DMS53 treated with DMSO at 0.1 percent for 48 hours (cell line): ENCODE results near the gene TRAF7.

Experiments used
- DNase-seq: peaks from one replicate; lab custom pipeline; 2025; ENCODE audit not compliant: unreplicated experiment; lab: John Stamatoyannopoulos, UW

TRAF7 gene

GRCh38 chr16:2147378-2147777 is 8.2 kb upstream of the TRAF7 start:
- no peak for DNase-seq

DNA sequence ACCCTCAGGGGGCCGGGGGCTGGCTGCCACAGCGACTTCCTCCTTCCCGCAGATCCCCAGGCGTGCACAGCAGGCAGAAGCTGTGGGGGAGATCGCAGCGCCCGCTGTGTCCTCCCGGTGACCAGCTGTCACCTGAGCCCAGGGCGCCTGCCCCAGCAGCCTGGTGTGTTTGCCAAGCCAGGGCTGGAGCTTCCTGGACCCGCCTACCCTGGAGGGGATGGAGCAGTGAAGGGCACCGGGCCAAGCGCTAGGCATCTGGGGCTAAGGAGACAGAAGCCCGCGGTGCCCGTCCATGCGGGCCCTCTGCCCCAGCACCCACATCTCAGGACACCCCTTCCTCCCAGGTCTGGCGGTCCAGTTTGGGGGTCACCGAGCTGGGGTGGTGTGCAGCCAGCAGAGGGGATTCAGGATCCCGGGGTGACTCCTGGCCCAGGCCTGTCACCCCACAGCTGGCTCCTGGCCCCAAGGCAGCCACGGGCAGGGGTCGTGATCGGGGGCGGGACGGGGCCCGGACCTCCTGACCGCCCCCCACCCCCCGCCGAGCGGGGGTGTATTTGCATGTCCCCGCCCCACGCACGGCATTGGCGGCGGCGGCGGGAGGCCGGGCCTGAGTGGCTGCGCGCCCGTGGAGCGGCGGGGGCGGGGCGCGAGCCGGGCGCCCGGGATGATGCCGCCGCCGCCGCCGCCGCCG is 7.5 kb upstream of the TRAF7 start, which contains the start of gene RAB26:
Gene RAB26 (plus strand): TSS at position 645 of the 691 bp plus-strand sequence. CDS start 159 bp downstream, outside the sequence.
- peak; percentile 82 for DNase-seq

GRCh38 chr16:2148714-2149629 is 6.6 kb upstream of the TRAF7 start:
- DNase-seq, result peak; percentile 15

GRCh38 chr16:2149630-2150417 is 5.8 kb upstream of the TRAF7 start:
- no peak for DNase-seq

- peak; percentile 36 for DNase-seq
These were observed 5.0 kb upstream of the TRAF7 start for GRCh38 chr16:2150418-2151187.

GRCh38 chr16:2151188-2152091 is 4.1 kb upstream of the TRAF7 start:
- no peak for DNase-seq

GRCh38 chr16:2152695-2153506 is 2.7 kb upstream of the TRAF7 start:
- peak; percentile 9 for DNase-seq

DNA sequence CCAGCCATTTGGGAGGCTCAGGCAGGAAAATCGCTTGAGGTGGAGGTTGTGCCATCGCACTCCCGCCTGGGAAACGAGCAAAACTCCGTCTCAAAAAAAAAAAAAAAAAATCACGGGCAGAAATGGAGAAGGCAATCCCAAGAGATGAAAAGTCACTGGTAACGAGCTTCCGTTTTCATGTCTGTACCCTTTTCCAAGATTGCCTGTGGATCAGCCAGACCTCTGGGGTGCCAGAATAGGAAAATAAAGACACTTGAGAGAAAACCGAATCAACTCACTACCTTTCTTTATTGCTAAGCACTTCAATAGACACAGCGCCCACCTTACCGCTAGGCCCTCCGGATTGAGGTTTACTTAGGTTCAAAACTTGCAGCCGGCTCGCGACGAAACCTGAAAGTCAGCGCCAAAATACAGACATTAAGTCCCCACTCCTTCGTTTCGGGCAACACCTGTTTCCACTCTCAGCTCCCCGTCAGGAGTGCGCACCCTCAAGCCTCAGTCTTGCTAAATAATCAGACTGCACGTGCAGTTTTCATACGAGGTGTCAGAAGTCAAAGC is 970 bp upstream of the TRAF7 start:
- DNase-seq, result no peak

- no peak for DNase-seq
These were observed 631 bp downstream of the TRAF7 start for GRCh38 chr16:2155977-2156848.

- no peak for DNase-seq
These were observed 1.3 kb downstream of the TRAF7 start for GRCh38 chr16:2156849-2157224.

DNA sequence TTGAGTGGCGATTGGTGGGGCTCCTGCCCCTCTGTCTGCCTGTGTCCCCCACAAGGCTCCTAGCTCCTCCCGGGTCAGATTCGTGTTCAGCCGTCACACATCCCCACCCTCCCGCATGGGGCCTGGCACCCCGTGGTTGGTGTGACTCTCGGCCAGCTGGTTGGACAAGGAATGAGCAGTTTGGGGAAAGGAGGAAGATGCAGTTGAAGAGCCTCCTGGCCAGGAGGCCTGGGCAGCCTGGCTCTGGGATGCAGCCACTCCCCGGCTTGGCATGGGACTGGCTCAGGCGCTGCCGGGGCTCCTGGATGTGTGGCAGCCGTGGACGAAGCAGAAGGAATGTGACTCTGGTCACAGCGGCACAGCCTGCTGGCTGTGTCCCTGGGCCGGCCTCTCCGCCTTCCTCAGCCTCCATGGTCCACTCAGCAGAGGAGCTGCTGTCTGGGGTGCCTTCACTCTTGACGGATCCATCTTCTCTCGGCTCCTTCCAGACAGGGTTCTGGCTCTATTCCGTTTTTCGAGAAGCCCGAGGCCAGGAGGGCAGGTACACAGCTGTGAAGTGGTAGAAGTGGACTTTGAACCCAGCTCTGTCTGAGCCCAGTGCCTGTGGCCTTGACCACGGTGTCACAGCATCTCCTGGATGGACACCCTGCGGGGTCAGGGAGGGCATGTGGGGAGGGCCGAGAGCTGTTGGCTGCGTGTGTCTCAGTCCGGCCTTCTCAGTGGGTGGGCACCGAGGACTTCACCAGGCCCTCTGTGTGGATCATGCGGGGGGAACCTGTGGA is 2.1 kb downstream of the TRAF7 start:
- no peak for DNase-seq

- DNase-seq, result no peak
These were observed 2.7 kb downstream of the TRAF7 start for GRCh38 chr16:2158262-2158638.

GRCh38 chr16:2159175-2159838 is 3.7 kb downstream of the TRAF7 start:
- DNase-seq, result no peak

DNA sequence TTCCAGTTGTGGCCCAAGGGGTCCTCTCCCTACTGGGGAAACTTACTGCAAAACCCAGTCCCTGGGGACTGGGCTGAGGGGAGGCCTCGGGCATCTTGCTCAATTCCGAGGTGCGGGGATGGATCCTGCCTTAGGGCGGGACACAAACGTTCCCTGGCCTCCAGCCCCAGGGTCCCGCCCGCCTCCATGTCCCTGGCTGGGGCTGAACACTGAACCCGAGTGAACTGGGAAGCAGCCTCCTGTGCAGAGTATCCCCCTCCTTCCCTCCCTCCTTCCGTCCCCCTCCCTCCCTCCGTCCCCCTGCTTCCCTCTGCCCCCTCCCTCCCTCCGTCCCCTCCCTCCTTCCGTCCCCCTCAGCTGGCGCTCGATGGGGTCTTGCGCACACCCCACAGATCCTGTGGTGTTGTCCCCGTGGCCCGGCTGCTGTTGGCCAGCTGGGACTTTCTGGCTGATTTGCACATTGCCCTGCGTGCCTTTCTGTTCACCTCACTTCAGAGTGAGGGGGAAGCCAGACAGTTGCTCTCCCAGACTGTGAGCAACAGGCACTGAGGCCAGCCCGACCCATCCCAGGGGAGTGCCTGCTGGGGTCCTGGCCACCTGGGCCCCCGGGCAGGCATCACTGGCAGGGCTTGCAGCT is 5.5 kb downstream of the TRAF7 start:
- DNase-seq, result no peak

- DNase-seq, result no peak
These were observed 6.3 kb downstream of the TRAF7 start for GRCh38 chr16:2161911-2162310.

GRCh38 chr16:2162676-2163118 is 7.1 kb downstream of the TRAF7 start:
- no peak for DNase-seq
